Measurements from ENCODE around the gene ATF7IP2.

The ATF7IP2 gene

DNA sequence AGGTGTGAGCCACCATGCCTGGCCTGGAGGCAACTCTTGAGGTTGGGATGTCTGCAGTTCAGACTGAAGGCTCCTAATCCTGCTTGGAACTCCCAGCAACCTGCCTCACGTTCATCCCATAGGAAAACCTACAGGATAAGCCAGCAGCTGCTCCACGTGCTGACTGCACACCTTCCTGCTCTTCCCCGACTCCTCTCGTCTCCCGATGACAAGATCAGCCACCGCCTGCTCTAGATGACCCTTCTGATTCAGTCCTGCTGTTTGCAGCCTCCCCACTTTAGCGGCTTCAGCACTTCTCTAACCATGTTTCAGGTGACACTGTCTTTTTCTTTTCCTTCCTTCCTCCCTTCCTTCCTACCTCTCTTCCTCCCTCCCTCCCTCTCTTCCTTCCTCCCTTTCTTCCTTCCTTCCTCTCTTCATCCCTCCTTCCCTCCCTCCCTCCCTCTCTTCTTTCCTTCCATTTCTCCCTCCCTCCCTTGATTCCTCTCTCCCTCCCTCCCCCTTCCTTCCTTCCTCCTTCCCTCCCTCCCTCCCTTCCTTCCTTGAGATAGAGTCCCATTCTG is 132.7 kb downstream of the ATF7IP2 start:
- no peak for DNase-seq

DNA sequence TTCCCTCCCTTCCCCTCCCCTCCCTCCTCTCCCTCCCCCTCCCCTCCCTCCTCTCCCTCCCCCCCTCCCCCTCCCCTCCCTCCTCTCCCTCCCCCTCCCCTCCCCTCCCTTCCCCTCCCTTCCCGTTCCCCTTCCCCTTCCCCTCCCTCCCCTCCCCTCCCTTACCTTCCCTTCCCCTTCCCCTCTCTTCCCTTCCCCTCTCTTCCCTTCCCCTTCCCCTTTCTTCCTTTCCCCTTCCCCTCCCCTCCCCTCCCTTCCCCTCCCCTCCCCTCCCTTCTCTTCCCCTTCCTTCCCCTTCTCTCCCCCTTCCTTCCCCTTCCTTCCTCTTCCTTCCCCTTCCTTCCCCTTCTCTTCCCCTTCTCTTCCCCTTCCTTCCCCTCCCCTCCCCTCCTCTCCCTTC is 133.4 kb downstream of the ATF7IP2 start:
- no peak for DNase-seq

DNA sequence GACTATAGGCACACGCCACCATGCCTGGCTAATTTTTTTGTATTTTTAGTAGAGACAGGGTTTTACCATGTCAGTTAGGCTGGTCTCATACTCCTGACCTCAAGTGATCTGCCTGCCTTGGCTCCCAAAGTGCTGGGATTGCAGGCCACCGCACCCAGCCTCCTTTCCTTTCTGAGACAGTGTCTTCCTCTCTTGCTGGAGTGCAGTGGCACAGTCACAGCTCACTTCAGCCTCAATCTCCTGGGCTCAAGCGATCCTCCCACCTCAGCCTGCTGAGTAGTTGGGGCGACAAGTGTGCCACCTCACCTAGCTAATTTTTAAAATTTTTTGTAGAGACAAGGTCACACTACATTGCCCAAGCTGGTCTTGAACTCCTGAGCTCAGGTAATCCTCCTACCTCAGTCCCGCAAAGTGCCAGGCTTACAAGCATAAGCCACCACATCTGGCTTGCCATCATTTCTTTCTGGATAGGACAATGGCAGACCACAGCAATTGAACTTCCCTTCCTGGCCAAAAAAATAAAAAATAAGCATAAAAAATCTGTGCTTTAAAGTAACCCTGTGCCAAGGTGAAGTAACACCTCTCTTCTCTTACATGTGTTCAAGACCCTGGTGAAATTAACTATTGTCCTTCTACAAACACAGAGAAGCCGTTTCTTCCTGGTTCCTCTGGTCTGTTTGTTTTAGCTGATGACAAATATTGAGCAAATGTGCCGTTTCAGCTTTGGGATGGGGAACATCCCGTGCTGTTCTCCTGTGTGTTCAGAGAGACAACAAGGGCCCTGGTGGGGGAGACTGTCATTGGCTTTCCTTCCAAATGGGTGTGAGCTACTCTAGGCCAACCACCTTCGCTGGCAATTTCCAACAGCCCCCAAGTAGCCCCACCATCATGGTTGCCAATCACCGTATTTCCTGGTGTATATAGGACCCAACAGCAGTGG is 134.3 kb downstream of the ATF7IP2 start:
- DNase-seq: no peak

DNA sequence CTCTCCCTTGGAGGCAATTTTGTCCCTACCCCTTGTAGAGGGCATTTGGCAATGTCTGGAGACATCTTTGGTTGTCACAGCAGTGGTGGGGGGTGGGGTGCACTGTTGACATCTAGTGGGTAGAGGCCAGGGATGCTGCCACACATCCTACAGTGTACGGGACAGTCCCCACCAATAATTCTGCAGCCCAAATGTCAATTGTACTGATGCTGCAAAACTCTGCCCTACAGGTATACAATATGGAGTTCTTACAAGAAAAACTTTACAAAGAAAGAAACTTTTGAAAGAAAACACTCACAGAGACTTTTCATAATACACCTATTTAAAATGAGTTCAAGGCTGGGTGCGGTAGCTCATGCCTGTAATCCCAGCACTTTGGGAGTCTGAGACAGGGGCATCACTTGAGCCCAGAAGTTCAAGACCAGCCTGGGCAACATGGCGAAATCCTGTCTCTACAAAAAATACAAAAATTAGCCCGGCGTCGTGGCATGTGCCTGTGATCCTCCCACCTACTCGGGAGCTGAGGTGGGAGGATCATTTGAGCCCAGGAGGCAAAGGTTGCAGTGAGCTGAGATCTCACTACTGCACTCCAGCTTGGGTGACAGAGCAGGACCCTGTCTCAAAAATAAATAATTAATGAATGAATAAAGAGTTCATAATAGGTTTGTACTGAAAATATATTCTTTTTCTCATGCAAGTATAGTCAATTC is 135.2 kb downstream of the ATF7IP2 start:
- DNase-seq: no peak

DNA sequence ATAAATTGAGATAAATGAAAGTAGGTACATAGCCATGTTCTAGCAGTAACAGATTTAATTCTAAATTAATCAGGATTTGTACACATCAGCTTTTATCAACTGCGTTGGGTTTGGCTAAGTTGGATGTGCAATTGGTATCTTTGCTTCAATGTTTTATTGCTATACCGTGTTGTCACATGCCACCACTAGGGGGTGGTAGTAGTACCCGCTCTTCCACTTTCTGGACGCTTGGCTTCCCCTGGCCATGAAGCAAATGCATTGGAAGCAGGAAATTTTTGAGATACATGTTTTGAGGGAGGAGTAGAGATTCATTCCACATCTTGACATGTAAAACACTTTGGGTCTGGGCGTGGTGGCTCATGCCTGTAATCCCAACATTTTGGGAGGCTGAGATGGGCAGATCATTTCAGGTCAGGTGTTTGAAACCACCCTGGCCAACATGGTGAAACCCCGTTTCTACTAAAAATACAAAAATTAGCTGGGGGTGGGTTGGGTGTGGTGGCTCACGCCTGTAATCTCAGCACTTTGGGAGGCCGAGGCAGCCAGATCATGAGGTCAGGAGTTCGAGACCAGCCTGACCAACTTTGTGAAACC is 135.9 kb downstream of the ATF7IP2 start:
- DNase-seq: peak; percentile 36

DNA sequence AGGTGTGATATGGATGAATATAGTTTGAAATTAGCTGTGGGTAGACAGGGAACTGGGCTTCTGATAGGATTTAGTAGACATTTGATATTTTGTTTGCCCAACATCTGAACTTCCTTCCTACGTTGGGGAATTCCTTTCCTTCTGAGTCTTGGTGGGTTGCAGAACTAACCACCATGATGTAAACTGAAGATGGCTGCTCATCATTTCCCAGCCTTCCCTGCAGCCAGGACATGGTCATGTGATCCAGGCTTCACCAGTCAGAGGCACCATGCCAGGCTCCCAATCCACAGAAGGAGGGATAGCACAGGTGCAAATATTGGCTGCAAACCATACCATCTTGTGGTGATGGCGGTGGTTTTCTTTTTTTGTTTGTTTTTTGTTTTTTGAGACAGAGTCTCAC is 137.1 kb downstream of the ATF7IP2 start:
- no peak for DNase-seq

DNA sequence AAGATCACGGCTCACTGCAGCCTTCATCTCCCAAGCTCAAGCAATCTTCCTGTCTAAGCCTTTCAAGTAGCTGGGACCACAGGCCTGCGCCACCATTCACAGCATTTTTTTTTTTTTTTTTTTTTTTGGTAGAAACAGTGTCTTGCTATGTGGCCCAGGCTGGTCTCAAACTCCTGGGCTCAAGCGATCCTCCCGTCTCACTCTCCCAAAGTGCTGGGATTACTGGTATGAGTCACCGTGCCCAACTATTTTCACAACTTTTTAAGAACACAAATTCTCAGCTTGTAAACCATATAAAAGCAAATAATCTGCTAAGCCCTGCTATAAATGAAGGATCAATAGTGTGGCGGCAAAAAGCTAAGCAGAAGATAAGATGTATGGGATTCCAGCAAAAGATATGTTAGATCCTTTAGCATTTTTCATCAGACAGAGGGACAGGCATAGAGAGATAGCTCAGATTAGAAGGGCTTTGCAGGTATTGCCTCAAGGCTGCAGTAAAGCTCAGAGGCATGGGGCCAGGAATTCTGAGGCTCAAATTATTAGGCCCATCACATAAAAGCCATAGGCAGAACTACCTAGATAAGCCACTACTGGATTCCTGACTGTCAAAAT is 139.5 kb downstream of the ATF7IP2 start:
- no peak for DNase-seq

DNA sequence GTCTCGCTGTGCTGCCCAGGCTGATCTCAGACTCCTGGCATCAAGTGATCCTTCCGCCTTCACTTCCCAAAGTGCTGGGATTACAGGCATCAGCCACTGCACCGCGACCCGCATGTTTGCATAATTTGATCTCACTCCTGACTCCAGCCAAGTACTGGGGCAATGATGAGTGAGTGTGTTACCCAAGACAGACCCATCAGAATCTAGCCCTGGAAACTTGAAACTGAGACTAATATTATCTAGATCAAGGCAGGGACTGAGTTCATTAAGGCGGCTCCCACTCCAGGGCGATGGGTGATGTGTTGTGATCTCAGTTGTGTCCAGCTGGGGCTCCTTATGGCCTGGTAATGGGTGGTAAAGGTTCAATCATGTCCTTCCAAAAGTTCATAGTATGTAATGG is 141.1 kb downstream of the ATF7IP2 start:
- no peak for DNase-seq

DNA sequence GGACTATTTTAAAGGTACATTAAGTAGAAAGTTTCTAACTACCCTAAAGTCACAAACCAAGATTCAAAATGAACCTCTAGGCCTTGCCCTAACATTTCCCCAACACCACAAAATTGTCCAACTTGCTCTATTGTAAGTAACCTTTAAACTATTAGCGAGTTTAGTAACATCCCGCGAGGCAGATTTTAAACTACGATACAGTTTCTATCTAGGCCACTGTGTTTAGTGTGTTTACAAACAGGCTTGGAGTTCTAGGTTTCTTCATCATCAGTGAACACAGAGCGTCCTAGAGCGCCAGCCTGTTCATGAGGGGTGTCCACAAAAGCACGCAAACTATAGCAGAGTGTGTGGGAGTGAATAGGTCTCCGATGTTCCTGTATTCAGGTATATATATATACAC is 142.8 kb downstream of the ATF7IP2 start:
- no peak for DNase-seq

DNA sequence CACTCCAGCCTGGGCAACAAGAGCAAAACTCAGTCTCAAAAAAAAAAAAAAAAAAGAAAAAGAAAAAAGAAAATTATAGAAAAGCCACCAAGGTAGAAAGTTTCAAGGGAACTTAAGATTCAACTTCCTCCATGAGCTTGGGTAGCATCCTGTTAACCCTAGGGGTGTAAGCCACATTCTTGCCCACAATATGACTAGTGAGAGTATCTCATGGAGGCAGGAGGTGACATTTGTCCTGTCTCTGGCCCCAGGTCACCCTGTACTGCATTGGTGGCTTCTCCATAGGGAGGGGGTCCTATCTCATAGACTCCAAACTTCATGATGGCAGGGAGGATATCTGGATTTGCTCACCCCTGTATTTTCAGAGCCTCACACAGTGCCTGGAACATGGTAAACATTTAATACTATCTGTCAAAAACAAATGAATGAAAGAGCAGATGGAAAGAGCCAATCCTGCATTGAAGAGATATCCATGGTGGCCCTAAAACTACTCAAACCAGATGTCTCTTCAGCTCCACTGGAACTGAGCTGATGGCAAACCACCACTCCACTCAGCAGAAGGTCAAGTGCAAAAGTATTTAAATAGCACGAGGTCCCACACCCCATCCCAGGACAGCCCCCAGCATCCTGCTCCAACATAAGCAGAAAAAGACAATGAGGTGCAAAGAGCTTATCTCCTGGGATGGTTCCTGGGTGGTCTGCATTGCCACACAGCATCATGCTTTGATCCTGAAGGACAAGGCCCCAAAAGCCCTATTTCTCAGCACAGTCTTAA is 144.2 kb downstream of the ATF7IP2 start:
- no peak for DNase-seq

DNA sequence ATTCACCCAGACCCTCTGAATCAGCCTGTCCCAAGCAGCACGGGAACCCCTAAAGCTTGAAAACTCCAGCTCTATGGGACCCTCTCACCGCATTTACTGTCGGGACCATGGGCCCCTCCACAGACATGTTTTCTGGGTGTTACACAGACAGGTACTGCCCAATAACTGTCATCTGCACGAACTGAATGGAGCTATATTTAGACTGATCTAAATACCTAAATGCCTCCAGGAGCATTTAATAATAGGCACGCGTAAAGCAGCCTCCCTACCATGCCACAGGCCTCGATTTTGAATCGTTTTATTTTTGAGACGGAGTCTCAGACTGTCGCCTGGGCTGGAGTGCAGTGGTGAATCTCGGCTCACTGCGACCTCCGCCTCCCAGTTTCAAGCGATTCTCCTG is 144.8 kb downstream of the ATF7IP2 start:
- no peak for DNase-seq

DNA sequence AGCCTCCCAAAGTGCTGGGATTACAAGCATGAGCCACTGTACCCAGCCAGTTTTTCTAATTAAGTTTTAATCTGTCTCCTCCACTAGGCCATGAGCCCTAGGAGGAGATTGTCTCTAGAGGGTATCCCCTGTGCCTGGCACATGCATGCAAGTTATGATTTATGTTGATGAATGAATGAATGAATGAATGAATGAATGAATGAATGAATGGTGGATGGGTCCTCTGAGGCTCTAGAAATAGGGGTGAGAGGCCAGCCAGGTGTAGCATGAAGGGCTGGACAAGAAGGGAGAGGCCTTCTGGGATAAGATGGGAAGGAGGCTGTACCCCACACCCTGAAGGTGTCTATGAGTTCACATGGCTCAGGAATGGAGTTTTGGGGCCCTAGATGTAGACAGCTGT is 145.7 kb downstream of the ATF7IP2 start:
- no peak for DNase-seq

All from NCI-H1092 (cell line).